ENCODE results near the gene CLDND1. TPM values are rescaled to one million over a fixed set of nuclear protein-coding genes. Genes with fewer than 3 reads are reported as not detected.
"Not testable (repeated sequence)": the region's sequence is repeated elsewhere in the genome, so short reads cannot be mapped to it uniquely, and the experiment has no call there.

The CLDND1 gene
- total RNA-seq, 4 donors from 2014 or later, result 118 to 323 (median 215) TPM

- intact Hi-C loops (cut with DNase I; ENCODE audit: low total_unique reads), result no loop called here
- no peak for DNase-seq (ENCODE audit: low spot score in 2 of 2)
- no peak for TF ChIP-seq POLR2A (IDR thresholded peaks at IDR 0.05)
- TF ChIP-seq CTCF (IDR thresholded peaks at IDR 0.05), result no peak
- no peak overlapping the region for H3K4me3 ChIP-seq (ENCODE audit: low read depth, poor library complexity, severe bottlenecking)
- WGBS, 2 donors, result 72 to 80% methylated on average over 7 of the region's 7 CpGs
Observed at GRCh38 chr3:98564282-98565005, 41.7 kb upstream of the CLDND1 start.

- H3K4me3 ChIP-seq (ENCODE audit: low read depth, poor library complexity, severe bottlenecking), result no peak overlapping the region
- 73 to 81% methylated on average over 4 of the region's 4 CpGs for WGBS, 2 donors
- DNase-seq (ENCODE audit: low spot score in 2 of 2), result no peak
- TF ChIP-seq POLR2A (IDR thresholded peaks at IDR 0.05) (no peak), CTCF (IDR thresholded peaks at IDR 0.05) (no peak)
- intact Hi-C loops (cut with DNase I; ENCODE audit: low total_unique reads), result no loop called here
Observed at GRCh38 chr3:98563661-98564281, 41.1 kb upstream of the CLDND1 start.

GRCh38 chr3:98561727-98562521, 39.2 kb upstream of the CLDND1 start:
- no peak for TF ChIP-seq CTCF (IDR thresholded peaks at IDR 0.05)
- no peak for TF ChIP-seq POLR2A (IDR thresholded peaks at IDR 0.05)
- intact Hi-C loops (cut with DNase I; ENCODE audit: low total_unique reads), result no loop called here
- no peak for DNase-seq (ENCODE audit: low spot score in 2 of 2)
- WGBS, 2 donors, result 82% methylated on average over 5 of the region's 5 CpGs
- H3K4me3 ChIP-seq (ENCODE audit: low read depth, poor library complexity, severe bottlenecking), result no peak overlapping the region

GRCh38 chr3:98560911-98561310, 38.2 kb upstream of the CLDND1 start:
- intact Hi-C loops (cut with DNase I; ENCODE audit: low total_unique reads), result no loop called here
- no peak for DNase-seq (ENCODE audit: low spot score in 2 of 2)
- 90 to 92% methylated on average over 2 of the region's 2 CpGs for WGBS, 2 donors
- no peak for TF ChIP-seq POLR2A (IDR thresholded peaks at IDR 0.05)
- TF ChIP-seq CTCF (IDR thresholded peaks at IDR 0.05), result no peak
- H3K4me3 ChIP-seq (ENCODE audit: low read depth, poor library complexity, severe bottlenecking), result no peak overlapping the region

GRCh38 chr3:98559769-98560168, 37.1 kb upstream of the CLDND1 start:
- H3K4me3 ChIP-seq (ENCODE audit: low read depth, poor library complexity, severe bottlenecking); intact Hi-C loops (cut with DNase I; ENCODE audit: low total_unique reads); DNase-seq (ENCODE audit: low spot score in 2 of 2): not testable (repeated sequence)
- 96 to 100% methylated on average over 2 of the region's 2 CpGs for WGBS, 2 donors
